SK-N-SH treated with all-trans-retinoic acid at 6 μM for 48 hours (cell line): ENCODE data around the gene RASSF5.

Experiments used
- ARNTL ChIP-seq: fragments of 450-650 bp; formaldehyde crosslinking; IDR thresholded peaks from 2 replicates; pipeline ENCODE4 v1.5.0; 2020; ENCODE audit warnings: low read depth, mild to moderate bottlenecking, moderate library complexity, borderline replicate concordance
- ESRRG ChIP-seq: fragments of 250-450 bp; sonication (Bioruptor Pico); IDR thresholded peaks from 2 replicates; pipeline ENCODE4 v1.6.1; 2021; ENCODE audit warnings: mild to moderate bottlenecking
- RARB ChIP-seq: fragments of 250-450 bp; sonication (Bioruptor Pico); IDR thresholded peaks from 2 replicates; pipeline ENCODE4 v1.8.0; 2021; ENCODE audit warnings: mild to moderate bottlenecking, moderate library complexity
- TCF4 ChIP-seq: fragments of 250-450 bp; sonication (Bioruptor Pico); IDR thresholded peaks from 2 replicates; pipeline ENCODE4 v1.8.0; 2021; ENCODE audit warnings: mild to moderate bottlenecking, moderate library complexity, borderline replicate concordance
- ZC3H10 ChIP-seq: fragments of 250-450 bp; sonication (Bioruptor Pico); IDR thresholded peaks from 2 replicates; pipeline ENCODE4 v1.5.1; 2021; ENCODE audit warnings: mild to moderate bottlenecking, moderate library complexity
- ZFP3 ChIP-seq: fragments of 250-450 bp; sonication (Bioruptor Pico); IDR thresholded peaks from 2 replicates; pipeline ENCODE4 v1.5.0; 2020; ENCODE audit warnings: mild to moderate bottlenecking, moderate library complexity
- ZNF70 ChIP-seq: fragments of 450-650 bp; formaldehyde crosslinking; IDR thresholded peaks from 2 replicates; pipeline ENCODE4 v1.5.0; 2020; ENCODE audit warnings: mild to moderate bottlenecking, moderate library complexity
- TF ChIP-seq, protein P1 (sequence below): fragments of 250-450 bp; sonication (Bioruptor Pico); IDR thresholded peaks from 2 replicates; pipeline ENCODE4 v1.8.0; 2020; ENCODE audit warnings: mild to moderate bottlenecking, moderate library complexity, borderline replicate concordance
- TF ChIP-seq, protein P2 (sequence below): fragments of 250-450 bp; sonication (Bioruptor Pico); IDR thresholded peaks from 2 replicates; pipeline ENCODE4 v1.5.1; 2021; ENCODE audit warnings: mild to moderate bottlenecking, moderate library complexity

DNA sequence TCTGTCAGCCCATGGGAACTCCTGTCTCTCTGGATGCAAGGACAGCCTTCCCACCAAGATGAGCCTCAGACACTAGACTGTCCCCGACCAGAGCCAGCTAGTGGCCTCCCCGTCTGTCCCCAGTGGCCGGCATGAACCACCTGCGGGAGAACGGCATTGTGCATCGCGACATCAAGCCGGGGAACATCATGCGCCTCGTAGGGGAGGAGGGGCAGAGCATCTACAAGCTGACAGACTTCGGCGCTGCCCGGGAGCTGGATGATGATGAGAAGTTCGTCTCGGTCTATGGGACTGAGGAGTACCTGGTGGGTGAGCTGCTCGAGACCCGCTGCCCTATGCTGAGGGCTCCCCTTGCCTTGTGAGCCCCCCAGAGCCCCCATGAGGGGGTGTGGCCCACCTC, 31.3 kb upstream of the RASSF5 start:
- no peak for TF ChIP-seq ARNTL (CRISPR knock-in tag)
- no peak for TF ChIP-seq RARB (CRISPR knock-in tag)
- no peak for TF ChIP-seq ZC3H10 (CRISPR knock-in tag)
- no peak for TF ChIP-seq ZFP3
- TF ChIP-seq, protein P1, sequence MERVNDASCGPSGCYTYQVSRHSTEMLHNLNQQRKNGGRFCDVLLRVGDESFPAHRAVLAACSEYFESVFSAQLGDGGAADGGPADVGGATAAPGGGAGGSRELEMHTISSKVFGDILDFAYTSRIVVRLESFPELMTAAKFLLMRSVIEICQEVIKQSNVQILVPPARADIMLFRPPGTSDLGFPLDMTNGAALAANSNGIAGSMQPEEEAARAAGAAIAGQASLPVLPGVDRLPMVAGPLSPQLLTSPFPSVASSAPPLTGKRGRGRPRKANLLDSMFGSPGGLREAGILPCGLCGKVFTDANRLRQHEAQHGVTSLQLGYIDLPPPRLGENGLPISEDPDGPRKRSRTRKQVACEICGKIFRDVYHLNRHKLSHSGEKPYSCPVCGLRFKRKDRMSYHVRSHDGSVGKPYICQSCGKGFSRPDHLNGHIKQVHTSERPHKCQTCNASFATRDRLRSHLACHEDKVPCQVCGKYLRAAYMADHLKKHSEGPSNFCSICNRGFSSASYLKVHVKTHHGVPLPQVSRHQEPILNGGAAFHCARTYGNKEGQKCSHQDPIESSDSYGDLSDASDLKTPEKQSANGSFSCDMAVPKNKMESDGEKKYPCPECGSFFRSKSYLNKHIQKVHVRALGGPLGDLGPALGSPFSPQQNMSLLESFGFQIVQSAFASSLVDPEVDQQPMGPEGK = no peak
- TF ChIP-seq, protein P2, sequence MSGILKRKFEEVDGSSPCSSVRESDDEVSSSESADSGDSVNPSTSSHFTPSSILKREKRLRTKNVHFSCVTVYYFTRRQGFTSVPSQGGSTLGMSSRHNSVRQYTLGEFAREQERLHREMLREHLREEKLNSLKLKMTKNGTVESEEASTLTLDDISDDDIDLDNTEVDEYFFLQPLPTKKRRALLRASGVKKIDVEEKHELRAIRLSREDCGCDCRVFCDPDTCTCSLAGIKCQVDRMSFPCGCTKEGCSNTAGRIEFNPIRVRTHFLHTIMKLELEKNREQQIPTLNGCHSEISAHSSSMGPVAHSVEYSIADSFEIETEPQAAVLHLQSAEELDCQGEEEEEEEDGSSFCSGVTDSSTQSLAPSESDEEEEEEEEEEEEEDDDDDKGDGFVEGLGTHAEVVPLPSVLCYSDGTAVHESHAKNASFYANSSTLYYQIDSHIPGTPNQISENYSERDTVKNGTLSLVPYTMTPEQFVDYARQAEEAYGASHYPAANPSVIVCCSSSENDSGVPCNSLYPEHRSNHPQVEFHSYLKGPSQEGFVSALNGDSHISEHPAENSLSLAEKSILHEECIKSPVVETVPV (CRISPR knock-in tag) = no peak
- TF ChIP-seq TCF4 (CRISPR knock-in tag) = no peak
- no peak for TF ChIP-seq ESRRG (CRISPR knock-in tag)
- TF ChIP-seq ZNF70 (CRISPR knock-in tag) = no peak
